ENCODE measurements around the gene CFAP54. TPM values are rescaled to one million over a fixed set of nuclear protein-coding genes. Genes with fewer than 3 reads are reported as not detected.
A peak's percentile ranks its signal among the peaks of the same experiment; 100 is the strongest.

The CFAP54 gene
- total and polyA plus RNA-seq, 2 donors (not counting 3 experiments of a cell fraction or from before 2014, with no cell fraction given), result 3.6 to 26.9 TPM

DNA sequence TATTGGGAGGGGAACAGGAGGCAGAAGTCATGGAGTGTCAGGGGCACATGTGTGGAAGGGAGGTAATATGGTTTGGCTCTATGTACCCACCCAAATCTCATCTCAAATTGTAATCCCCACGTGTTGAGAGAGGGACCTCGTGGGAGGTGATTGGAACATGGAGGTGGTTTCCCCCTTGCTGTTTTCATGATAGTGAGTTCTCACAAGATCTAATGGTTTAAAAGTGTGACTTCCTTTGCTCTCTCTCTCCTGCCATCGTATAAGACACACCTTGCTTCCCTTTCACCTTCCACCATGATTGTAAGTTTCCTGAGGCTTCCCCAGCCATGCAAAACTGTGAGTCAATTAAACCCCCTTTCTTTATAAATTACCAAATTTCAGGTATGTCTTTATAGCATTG is 47.6 kb upstream of the CFAP54 start:
- DNase-seq (ENCODE audit: low read depth, low spot score) (no peak), FAIRE-seq (no peak)
- dilution Hi-C loops (cut with MboI; ENCODE audit: extremely low pct_ligation_motif_present, low sequenced_read_pairs) (no loop called here), intact Hi-C loops (cut with micrococcal nuclease) (loop anchor here (10.0 kb wide), 1 partner anchor 703 kb away; no protein-coding TSS in a partner anchor)
- no peak overlapping the region for H3K9ac ChIP-seq (replicated peaks; ENCODE audit: extremely low read depth, insufficient read depth, low read length)
- no peaks in the 10 kb centered on the region for H4K20me1 ChIP-seq (replicated peaks; ENCODE audit: control insufficient read depth, extremely low read depth, insufficient read depth, low read length)
- H3K36me3 ChIP-seq (ENCODE audit: control insufficient read depth in 2 of 2, extremely low read depth in 1 of 2, insufficient read depth in 2 of 2, low read length in 2 of 2), result peaks cover 0 to 4% of the 10 kb centered on the region in 2 experiments
- ChIA-PET POLR2A (no interaction called here), CTCF (no interaction called here)
- H3K79me2 ChIP-seq (ENCODE audit: control insufficient read depth, insufficient read depth, low read length), result peaks cover 57% of the 10 kb centered on the region
- peak overlapping the region; percentile 21 for H3K27ac ChIP-seq (ENCODE audit: insufficient read depth, low read depth, low read length)
- H3K27me3 ChIP-seq (ENCODE audit: control insufficient read depth in 2 of 2, insufficient read depth in 2 of 2, low read length in 2 of 2), result no peaks in the 10 kb centered on the region
- no peaks in the 10 kb centered on the region for H3K9me1 ChIP-seq (replicated peaks; ENCODE audit: control insufficient read depth, extremely low read depth, insufficient read depth, low read length)
- no peak overlapping the region for H3K4me3 ChIP-seq (replicated peaks in 1 of 3; ENCODE audit: insufficient read depth in 1 of 3, low read depth in 1 of 3, low read length in 3 of 3)
- no peak overlapping the region for H3K4me2 ChIP-seq (ENCODE audit: insufficient read depth, low read length)
- BruUV-seq (replicated peaks), result no TSS peak
- H3K9me3 ChIP-seq (replicated peaks; ENCODE audit: control insufficient read depth, insufficient read depth, low read length), result no peaks in the 10 kb centered on the region
- H2AFZ ChIP-seq (ENCODE audit: low read depth, low read length), result no peak overlapping the region
- peaks cover 53% of the 10 kb centered on the region for H3K4me1 ChIP-seq (ENCODE audit: control insufficient read depth, extremely low read depth, insufficient read depth, low read length)
- TF ChIP-seq GATA2 (IDR thresholded peaks at IDR 0.05; ENCODE audit: insufficient read depth, insufficient read length, low read depth, low read length) (no peak), POLR2A (IDR thresholded peaks at IDR 0.05; ENCODE audit: low read depth, low read length) (no peak), POLR2AphosphoS5 (IDR thresholded peaks at IDR 0.05; ENCODE audit: insufficient read depth, low read depth, low read length) (no peak), EZH2 (IDR thresholded peaks at IDR 0.05; ENCODE audit: borderline replicate concordance, low read depth, low read length, severe bottlenecking) (no peak), MYC (IDR thresholded peaks at IDR 0.05; ENCODE audit: low read depth, low read length) (no peak), FOS (IDR thresholded peaks at IDR 0.05; ENCODE audit: borderline replicate concordance, insufficient read depth, low read length) (no peak)
- TF ChIP-seq, protein P1, sequence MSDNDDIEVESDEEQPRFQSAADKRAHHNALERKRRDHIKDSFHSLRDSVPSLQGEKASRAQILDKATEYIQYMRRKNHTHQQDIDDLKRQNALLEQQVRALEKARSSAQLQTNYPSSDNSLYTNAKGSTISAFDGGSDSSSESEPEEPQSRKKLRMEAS (IDR thresholded peaks at IDR 0.05; ENCODE audit: insufficient read depth, insufficient read length), result no peak

DNA sequence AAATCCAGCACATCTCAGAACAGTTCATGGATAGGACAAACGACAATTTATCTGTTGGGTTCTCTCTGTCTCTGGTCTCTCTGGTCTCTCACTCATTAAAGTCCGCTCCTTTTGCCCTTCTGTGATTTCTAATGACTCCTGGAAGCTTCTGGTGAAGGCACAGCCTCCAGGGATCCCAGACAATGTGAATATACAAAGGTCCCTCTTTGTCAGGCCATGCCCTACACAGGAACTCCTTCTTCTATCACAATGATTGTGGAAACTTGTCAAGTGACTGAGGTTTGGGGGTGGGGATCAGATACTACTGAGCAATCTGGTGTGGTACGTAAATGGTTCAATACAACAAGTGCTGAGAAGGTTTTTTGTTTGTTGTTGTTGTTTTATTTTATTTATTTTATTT is 46.5 kb upstream of the CFAP54 start:
- Histone ChIP-seq H2AFZ (ENCODE audit: low read depth, low read length) (no peak overlapping the region), H4K20me1 (replicated peaks; ENCODE audit: control insufficient read depth, extremely low read depth, insufficient read depth, low read length) (no peaks in the 10 kb centered on the region), H3K9me3 (replicated peaks; ENCODE audit: control insufficient read depth, insufficient read depth, low read length) (no peaks in the 10 kb centered on the region), H3K4me3 (replicated peaks in 1 of 3; ENCODE audit: insufficient read depth in 1 of 3, low read depth in 1 of 3, low read length in 3 of 3) (no peak overlapping the region), H3K9ac (replicated peaks; ENCODE audit: extremely low read depth, insufficient read depth, low read length) (no peak overlapping the region), H3K36me3 (ENCODE audit: control insufficient read depth in 2 of 2, extremely low read depth in 1 of 2, insufficient read depth in 2 of 2, low read length in 2 of 2) (peaks cover 0 to 4% of the 10 kb centered on the region in 2 experiments), H3K27me3 (ENCODE audit: control insufficient read depth in 2 of 2, insufficient read depth in 2 of 2, low read length in 2 of 2) (no peaks in the 10 kb centered on the region), H3K9me1 (replicated peaks; ENCODE audit: control insufficient read depth, extremely low read depth, insufficient read depth, low read length) (no peaks in the 10 kb centered on the region), H3K79me2 (ENCODE audit: control insufficient read depth, insufficient read depth, low read length) (peaks cover 52% of the 10 kb centered on the region), H3K4me2 (ENCODE audit: insufficient read depth, low read length) (no peak overlapping the region), H3K27ac (ENCODE audit: insufficient read depth, low read depth, low read length) (peak overlapping the region; percentile 44), H3K4me1 (ENCODE audit: control insufficient read depth, extremely low read depth, insufficient read depth, low read length) (peaks cover 59% of the 10 kb centered on the region)
- CTCF ChIA-PET, result no interaction called here
- POLR2A ChIA-PET, result no interaction called here
- FAIRE-seq (no peak), DNase-seq (ENCODE audit: low read depth, low spot score) (no peak)
- no TSS peak for BruUV-seq (replicated peaks)
- intact Hi-C loops (cut with micrococcal nuclease), result loop anchor here (10.0 kb wide), 1 partner anchor 702 kb away; no protein-coding TSS in a partner anchor
- TF ChIP-seq, protein P2, sequence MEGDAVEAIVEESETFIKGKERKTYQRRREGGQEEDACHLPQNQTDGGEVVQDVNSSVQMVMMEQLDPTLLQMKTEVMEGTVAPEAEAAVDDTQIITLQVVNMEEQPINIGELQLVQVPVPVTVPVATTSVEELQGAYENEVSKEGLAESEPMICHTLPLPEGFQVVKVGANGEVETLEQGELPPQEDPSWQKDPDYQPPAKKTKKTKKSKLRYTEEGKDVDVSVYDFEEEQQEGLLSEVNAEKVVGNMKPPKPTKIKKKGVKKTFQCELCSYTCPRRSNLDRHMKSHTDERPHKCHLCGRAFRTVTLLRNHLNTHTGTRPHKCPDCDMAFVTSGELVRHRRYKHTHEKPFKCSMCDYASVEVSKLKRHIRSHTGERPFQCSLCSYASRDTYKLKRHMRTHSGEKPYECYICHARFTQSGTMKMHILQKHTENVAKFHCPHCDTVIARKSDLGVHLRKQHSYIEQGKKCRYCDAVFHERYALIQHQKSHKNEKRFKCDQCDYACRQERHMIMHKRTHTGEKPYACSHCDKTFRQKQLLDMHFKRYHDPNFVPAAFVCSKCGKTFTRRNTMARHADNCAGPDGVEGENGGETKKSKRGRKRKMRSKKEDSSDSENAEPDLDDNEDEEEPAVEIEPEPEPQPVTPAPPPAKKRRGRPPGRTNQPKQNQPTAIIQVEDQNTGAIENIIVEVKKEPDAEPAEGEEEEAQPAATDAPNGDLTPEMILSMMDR (IDR thresholded peaks at IDR 0.05; ENCODE audit: extremely low read depth in 1 of 2, insufficient read depth in 1 of 2, low read depth in 1 of 2, low read length in 2 of 2), result no peak
- TF ChIP-seq JUN (IDR thresholded peaks at IDR 0.05; ENCODE audit: borderline replicate concordance, insufficient read depth, insufficient read length, low read depth) (no peak), POLR2A (IDR thresholded peaks at IDR 0.05; ENCODE audit: low read depth, low read length) (no peak), MYC (IDR thresholded peaks at IDR 0.05; ENCODE audit: low read depth, low read length) (no peak), EZH2 (IDR thresholded peaks at IDR 0.05; ENCODE audit: borderline replicate concordance, low read depth, low read length, severe bottlenecking) (no peak), POLR2AphosphoS5 (IDR thresholded peaks at IDR 0.05; ENCODE audit: insufficient read depth, low read depth, low read length) (no peak), GATA2 (IDR thresholded peaks at IDR 0.05; ENCODE audit: insufficient read depth, insufficient read length, low read depth, low read length) (no peak), FOS (IDR thresholded peaks at IDR 0.05; ENCODE audit: borderline replicate concordance, insufficient read depth, low read length) (no peak)
- TF ChIP-seq, protein P1 (IDR thresholded peaks at IDR 0.05; ENCODE audit: insufficient read depth, insufficient read length), result no peak
- dilution Hi-C loops (cut with MboI; ENCODE audit: extremely low pct_ligation_motif_present, low sequenced_read_pairs), result no loop called here

Data from endothelial cell of umbilical vein (primary cell).